ENCODE data around the gene ETV3. TPM values are rescaled to one million over a fixed set of nuclear protein-coding genes. Genes with fewer than 3 reads are reported as not detected.

Gene ETV3
- total and polyA plus RNA-seq, 2 of the 4 experiments (the other 2 are of a cell fraction): 6.4 to 14.7 TPM

- no peak overlapping the region for H2BK20ac ChIP-seq (ENCODE audit: low read depth, low read length)
- no peak overlapping the region for H2AK9ac ChIP-seq (replicated peaks; ENCODE audit: low read depth, low read length, poor library complexity)
- WGBS, 2 experiments (ENCODE audit: extremely low coverage in 2 of 2, insufficient read length in 1 of 2): 68% methylated on average over 3 of the region's 8 CpGs; no CpG with 5 or more reads in 1 of the 2 experiments
- no peak overlapping the region for H3K4me3 ChIP-seq (ENCODE audit: insufficient read depth, low read depth, low read length)
- H3K79me1 ChIP-seq (ENCODE audit: low read depth in 1 of 2, low read length in 2 of 2): no peaks in the 10 kb centered on the region
- H2BK15ac ChIP-seq (ENCODE audit: low read depth, low read length): no peak overlapping the region
- H3K4ac ChIP-seq (ENCODE audit: low read depth, low read length): no peak overlapping the region
- no peak for TF ChIP-seq CHD1 (IDR thresholded peaks at IDR 0.05; ENCODE audit: low read depth, low read length)
- TF ChIP-seq CEBPB (IDR thresholded peaks at IDR 0.05; ENCODE audit: low read depth, low read length): no peak
- no peak for TF ChIP-seq MAZ (IDR thresholded peaks at IDR 0.05; ENCODE audit: borderline replicate concordance, low read depth, low read length)
- TF ChIP-seq RCOR1 (IDR thresholded peaks at IDR 0.05; ENCODE audit: insufficient replicate concordance, low read length): no peak
- no peak overlapping the region for H2BK5ac ChIP-seq (ENCODE audit: low read depth, low read length, poor library complexity, severe bottlenecking)
- no peak overlapping the region for H3K14ac ChIP-seq (replicated peaks; ENCODE audit: low read depth, low read length)
- ATAC-seq (ENCODE audit: low read depth): no peak
- no peak overlapping the region for H3K27ac ChIP-seq (ENCODE audit: insufficient read depth, low read length)
- H4K8ac ChIP-seq (ENCODE audit: low read depth in 2 of 2, low read length in 2 of 2): no peak overlapping the region
- H3K4me1 ChIP-seq (ENCODE audit: control insufficient read depth, insufficient read depth, low read length): no peaks in the 10 kb centered on the region
- no peak overlapping the region for H4K91ac ChIP-seq (ENCODE audit: insufficient read depth, low read depth, low read length)
- no peak overlapping the region for H2BK120ac ChIP-seq (ENCODE audit: low read depth, low read length)
- H3K9ac ChIP-seq (ENCODE audit: low read depth, low read length): no peak overlapping the region
- no peaks in the 10 kb centered on the region for H4K20me1 ChIP-seq (ENCODE audit: insufficient read depth, low read length)
- peaks cover 16% of the 10 kb centered on the region for H3K27me3 ChIP-seq (ENCODE audit: control insufficient read depth, insufficient read depth, low read length)
- H3K9me3 ChIP-seq (ENCODE audit: control insufficient read depth, insufficient read depth, low read length): no peaks in the 10 kb centered on the region
- H3K4me2 ChIP-seq (ENCODE audit: low read depth, low read length): no peak overlapping the region
- intact Hi-C loops (cut with micrococcal nuclease) (no loop called here), in situ Hi-C loops (cut with MboI; ENCODE audit: low sequenced_read_pairs) (no loop called here), dilution Hi-C loops (cut with HindIII; ENCODE audit: low sequenced_read_pairs, unreplicated experiment) (no loop called here)
- ChIA-PET POLR2A (ENCODE audit: unreplicated experiment) (no interaction called here), CTCF (no interaction called here)
- BruUV-seq (replicated peaks): no TSS peak
- no peak overlapping the region for H4K5ac ChIP-seq (ENCODE audit: low read depth, low read length)
- H2AFZ ChIP-seq (replicated peaks; ENCODE audit: low read length, poor library complexity): no peak overlapping the region
- H3K23ac ChIP-seq (ENCODE audit: low read depth, low read length): no peak overlapping the region
- peaks cover 5% of the 10 kb centered on the region; the same call in 1 of the 2 replicates for H3K9me1 ChIP-seq (ENCODE audit: insufficient read depth, low read length)
- no peak overlapping the region for H3K56ac ChIP-seq (ENCODE audit: extremely low read depth, insufficient read depth, low read length)
- no peak overlapping the region for H2AK5ac ChIP-seq (ENCODE audit: low read depth, low read length)
- DNase-seq: no peak
- H3K18ac ChIP-seq (ENCODE audit: low read depth, low read length): no peak overlapping the region
- no peaks in the 10 kb centered on the region for H3K36me3 ChIP-seq (ENCODE audit: control insufficient read depth, insufficient read depth, low read length)
Measured at GRCh38 chr1:157112186-157112867, 25.9 kb downstream of the ETV3 start.
